ENCODE data around the gene CD81.

The CD81 gene

GRCh38 chr11:2401436-2401984 is 24.4 kb downstream of the CD81 start:
- DNase-seq (ENCODE audit: low read depth in 3 of 3, low spot score in 1 of 3), result no peak

- no peak for DNase-seq (ENCODE audit: low read depth in 3 of 3, low spot score in 1 of 3)
Measured at GRCh38 chr11:2402106-2402505, 25.0 kb downstream of the CD81 start.

- DNase-seq (ENCODE audit: low read depth in 3 of 3, low spot score in 1 of 3), result no peak
Measured at GRCh38 chr11:2402890-2403645, 26.0 kb downstream of the CD81 start.

- DNase-seq (ENCODE audit: low read depth in 3 of 3, low spot score in 1 of 3), result no peak
Measured at GRCh38 chr11:2404735-2405196, 27.7 kb downstream of the CD81 start.

GRCh38 chr11:2406451-2406850 is 29.3 kb downstream of the CD81 start:
- DNase-seq (ENCODE audit: low read depth in 3 of 3, low spot score in 1 of 3), result no peak

GRCh38 chr11:2406878-2407410 is 29.8 kb downstream of the CD81 start:
- DNase-seq (ENCODE audit: low read depth in 3 of 3, low spot score in 1 of 3), result no peak

- no peak for DNase-seq (ENCODE audit: low read depth in 3 of 3, low spot score in 1 of 3)
Measured at GRCh38 chr11:2408671-2409070, 31.6 kb downstream of the CD81 start.

GRCh38 chr11:2409126-2409525 is 32.0 kb downstream of the CD81 start:
- no peak for DNase-seq (ENCODE audit: low read depth in 3 of 3, low spot score in 1 of 3)

GRCh38 chr11:2409611-2410468 is 32.7 kb downstream of the CD81 start:
- no peak for DNase-seq (ENCODE audit: low read depth in 3 of 3, low spot score in 1 of 3)

GRCh38 chr11:2410616-2411015 is 33.5 kb downstream of the CD81 start:
- DNase-seq (ENCODE audit: low read depth in 3 of 3, low spot score in 1 of 3), result no peak

- no peak for DNase-seq (ENCODE audit: low read depth in 3 of 3, low spot score in 1 of 3)
Measured at GRCh38 chr11:2411446-2412305, 34.6 kb downstream of the CD81 start.

- no peak for DNase-seq (ENCODE audit: low read depth in 3 of 3, low spot score in 1 of 3)
Measured at GRCh38 chr11:2412323-2412722, 35.2 kb downstream of the CD81 start.

GRCh38 chr11:2413742-2414579 is 36.9 kb downstream of the CD81 start:
- no peak for DNase-seq (ENCODE audit: low read depth in 3 of 3, low spot score in 1 of 3)

- no peak for DNase-seq (ENCODE audit: low read depth in 3 of 3, low spot score in 1 of 3)
Measured at GRCh38 chr11:2414616-2415015, 37.5 kb downstream of the CD81 start.

GRCh38 chr11:2415171-2415570 is 38.1 kb downstream of the CD81 start:
- DNase-seq (ENCODE audit: low read depth in 3 of 3, low spot score in 1 of 3), result no peak

- no peak for DNase-seq (ENCODE audit: low read depth in 3 of 3, low spot score in 1 of 3)
Measured at GRCh38 chr11:2415601-2416380, 38.7 kb downstream of the CD81 start.

- no peak for DNase-seq (ENCODE audit: low read depth in 3 of 3, low spot score in 1 of 3)
Measured at GRCh38 chr11:2416765-2417164, 39.7 kb downstream of the CD81 start.

- DNase-seq (ENCODE audit: low read depth in 3 of 3, low spot score in 1 of 3), result no peak
Measured at GRCh38 chr11:2417856-2418692, 41.0 kb downstream of the CD81 start.
